Mesodermal cell (in vitro differentiated cells): ENCODE results near the gene HTR1E.

Source experiments
- H3K27ac ChIP-seq: 2 replicates; pipeline ENCODE4 v1.7.0; 2013; ENCODE audit warnings: mild to moderate bottlenecking, low read depth, low read length, moderate library complexity; ENCODE audit not compliant: severe bottlenecking
- H3K36me3 ChIP-seq: 2 replicates; pipeline ENCODE4 v1.7.1; 2013; ENCODE audit warnings: mild to moderate bottlenecking, low read length, moderate library complexity; ENCODE audit not compliant: control insufficient read depth, insufficient read depth
- H3K4me1 ChIP-seq: one replicate; pipeline ENCODE4 v1.7.1; 2013; ENCODE audit warnings: mild to moderate bottlenecking, low read length; ENCODE audit not compliant: insufficient read depth, control insufficient read depth, poor library complexity, severe bottlenecking
- H3K4me3 ChIP-seq: 2 replicates; pipeline ENCODE4 v1.7.0; 2013; ENCODE audit warnings: low read length, control low read depth, mild to moderate bottlenecking; ENCODE audit not compliant: insufficient read depth, poor library complexity, severe bottlenecking; ENCODE audit errors: extremely low read depth
- H3K9me3 ChIP-seq: 2 replicates; pipeline ENCODE4 v1.7.1; 2013; ENCODE audit warnings: mild to moderate bottlenecking, low read length, moderate library complexity; ENCODE audit not compliant: control insufficient read depth
- WGBS, 2 experiments: methylation state at CpG; one replicate each; pipeline ENCODE4 v1.1.5; 2013; ENCODE audit warnings: missing lambda C conversion rate in 2 of 2; ENCODE audit not compliant: insufficient coverage in 2 of 2; 5-methylcytosine and 5-hydroxymethylcytosine counted together

HTR1E gene

DNA sequence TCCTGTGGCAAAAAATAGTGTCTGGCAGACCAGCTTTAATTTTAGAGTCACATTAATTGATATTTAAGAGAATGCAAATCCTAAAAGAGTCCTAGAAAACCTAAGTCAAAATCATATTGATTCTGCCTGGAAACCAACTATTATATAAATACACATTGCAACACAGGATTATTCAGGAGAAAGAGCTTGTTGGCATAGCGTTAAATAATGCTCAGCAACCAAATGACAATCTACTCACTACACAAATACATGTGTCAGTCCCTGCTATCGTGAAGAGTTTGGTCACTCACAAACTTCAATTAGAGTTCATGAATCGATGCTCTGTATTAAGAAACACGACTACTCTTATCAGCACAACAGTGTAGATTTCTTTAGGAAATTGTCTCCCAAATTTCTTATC, 103.4 kb downstream of the HTR1E start:
- Histone ChIP-seq H3K27ac (no peak overlapping the region), H3K36me3 (no peaks in the 10 kb centered on the region), H3K4me1 (no peaks in the 10 kb centered on the region), H3K9me3 (no peaks in the 10 kb centered on the region), H3K4me3 (no peak overlapping the region)
- 90 to 94% methylated on average over 2 of the region's 4 CpGs for WGBS, 2 experiments

DNA sequence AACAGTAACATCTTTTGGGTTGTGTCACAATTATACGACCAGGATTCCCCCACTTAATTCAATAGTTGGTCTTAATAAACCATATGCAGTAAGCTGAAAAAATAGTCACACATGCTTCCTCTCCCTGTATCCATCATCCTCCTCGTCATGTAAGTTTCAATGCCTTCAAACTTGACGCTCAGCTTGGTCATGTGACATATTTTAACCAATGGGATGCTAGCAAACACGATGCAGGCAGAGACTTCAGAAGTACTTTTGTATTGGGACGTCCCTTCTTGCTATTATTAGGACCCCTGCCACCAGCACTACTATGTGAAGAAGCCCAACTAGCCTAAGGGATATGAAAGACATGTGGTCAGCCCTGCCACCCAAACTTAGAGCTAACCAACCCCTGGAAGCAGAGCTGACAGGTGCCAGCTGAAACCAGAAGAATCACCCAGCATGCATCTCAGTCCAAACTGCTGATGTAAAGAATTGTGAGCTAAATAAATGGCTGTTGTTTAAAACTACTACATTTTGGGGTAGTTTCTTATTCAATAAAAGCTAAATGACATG, 108.3 kb downstream of the HTR1E start:
- Histone ChIP-seq H3K4me1 (no peaks in the 10 kb centered on the region), H3K9me3 (no peaks in the 10 kb centered on the region), H3K36me3 (no peaks in the 10 kb centered on the region), H3K27ac (no peak overlapping the region), H3K4me3 (no peak overlapping the region)
- WGBS, 2 experiments: 76 to 77% methylated on average over 3 to 5 of the region's 5 CpGs

DNA sequence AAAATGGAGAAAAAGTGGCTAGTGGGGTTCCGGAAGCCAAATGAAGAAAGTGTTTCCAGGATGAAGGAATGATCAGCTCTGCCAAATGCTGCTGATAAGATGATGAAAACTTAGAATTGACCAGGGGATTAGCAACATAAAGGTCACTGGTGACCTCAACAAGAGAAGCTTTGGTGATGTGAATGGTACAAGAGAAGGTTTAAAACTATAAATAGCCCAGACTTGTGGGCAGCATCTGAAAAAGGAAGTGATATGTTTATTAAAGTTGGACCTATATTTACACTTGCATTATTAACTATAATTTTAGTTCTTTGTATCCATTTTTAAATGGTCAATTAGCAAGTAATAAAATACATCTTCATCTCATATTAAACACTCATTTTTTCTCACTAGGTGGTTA, 112.5 kb downstream of the HTR1E start:
- Histone ChIP-seq H3K36me3 (no peaks in the 10 kb centered on the region), H3K4me3 (no peak overlapping the region), H3K27ac (no peak overlapping the region), H3K4me1 (no peaks in the 10 kb centered on the region), H3K9me3 (no peaks in the 10 kb centered on the region)
- 100% methylated on average over 1 of the region's 1 CpG for WGBS, 2 experiments

DNA sequence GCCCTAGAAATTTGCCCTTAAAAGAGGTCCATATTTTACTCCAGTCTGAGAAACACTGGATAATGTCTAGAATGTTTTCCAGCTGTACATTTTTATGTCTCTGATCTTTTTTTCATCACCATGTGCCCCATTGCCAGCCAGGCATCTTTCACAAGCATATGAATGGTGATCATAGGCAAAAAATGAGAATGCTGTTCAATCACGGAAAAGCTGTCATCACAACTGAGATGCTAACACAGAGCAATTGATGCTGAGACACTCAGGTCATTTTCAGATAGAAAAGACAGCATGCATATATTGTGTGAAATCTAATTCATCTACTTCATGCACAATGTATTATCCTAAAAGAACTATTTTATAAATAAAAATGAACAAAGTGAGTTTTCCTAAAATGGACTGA, 116.0 kb downstream of the HTR1E start:
- Histone ChIP-seq H3K36me3 (no peaks in the 10 kb centered on the region), H3K9me3 (no peaks in the 10 kb centered on the region), H3K4me3 (no peak overlapping the region), H3K4me1 (no peaks in the 10 kb centered on the region), H3K27ac (no peak overlapping the region)
- 86 to 100% methylated on average over 1 of the region's 1 CpG for WGBS, 2 experiments

DNA sequence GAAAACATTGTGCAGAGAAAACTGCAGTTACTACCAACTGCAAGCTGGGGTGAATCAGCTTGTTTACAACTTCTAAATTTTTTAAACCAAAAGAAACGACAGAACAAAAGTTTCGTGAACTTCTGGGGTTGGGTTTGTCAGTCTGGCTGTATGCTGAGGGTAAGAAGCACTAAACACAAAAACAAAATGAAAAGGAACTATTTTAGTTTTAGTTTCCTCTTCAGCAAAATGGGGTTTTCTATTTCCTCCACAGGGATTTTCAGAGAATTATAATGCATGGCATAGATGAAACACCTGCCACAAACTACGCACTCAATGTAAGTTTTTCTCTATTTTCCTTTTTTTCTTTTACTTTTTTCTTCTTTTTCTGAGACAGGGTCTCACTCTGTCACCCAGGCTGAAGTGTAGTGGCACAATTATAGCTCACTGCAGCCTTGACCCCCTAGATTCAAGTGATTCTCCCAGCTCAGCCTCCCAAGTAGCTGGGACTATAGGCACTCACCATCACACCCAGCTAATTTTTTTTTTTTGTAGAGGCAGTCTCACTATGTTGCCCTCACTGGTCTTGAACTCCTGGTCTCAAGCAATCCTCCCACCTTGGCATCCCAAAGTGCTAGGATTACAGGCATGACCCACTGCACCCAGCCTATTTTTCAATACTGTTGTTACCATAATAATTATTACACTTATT, 117.0 kb downstream of the HTR1E start:
- Histone ChIP-seq H3K4me3 (no peak overlapping the region), H3K36me3 (no peaks in the 10 kb centered on the region), H3K4me1 (no peaks in the 10 kb centered on the region), H3K27ac (no peak overlapping the region), H3K9me3 (no peaks in the 10 kb centered on the region)
- WGBS, 2 experiments: 50 to 86% methylated on average over 1 of the region's 3 CpGs

DNA sequence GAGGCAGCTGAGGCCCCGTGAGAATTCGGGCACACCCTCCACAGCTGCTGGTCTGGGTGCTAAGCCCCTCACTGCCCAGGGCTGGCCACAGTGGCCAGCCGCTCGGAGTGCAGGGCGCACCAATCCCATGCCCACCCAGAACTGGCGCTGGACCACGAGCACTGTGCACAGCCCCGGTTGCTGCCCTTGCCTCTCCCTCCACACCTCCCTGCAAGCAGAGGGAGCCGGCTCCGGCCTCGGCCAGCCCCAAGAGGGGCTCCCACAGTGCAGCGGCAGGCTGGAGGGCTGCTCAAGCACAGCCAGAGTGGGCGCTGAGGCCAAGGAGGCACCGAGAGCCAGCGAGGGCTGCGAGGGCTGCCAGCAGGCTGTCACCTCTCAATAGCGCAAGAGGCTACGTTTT, 122.6 kb downstream of the HTR1E start:
- Histone ChIP-seq H3K4me1 (no peaks in the 10 kb centered on the region), H3K9me3 (no peaks in the 10 kb centered on the region), H3K27ac (no peak overlapping the region), H3K4me3 (no peak overlapping the region), H3K36me3 (no peaks in the 10 kb centered on the region)
- WGBS, 2 experiments: 93 to 95% methylated on average over 12 to 14 of the region's 18 CpGs

DNA sequence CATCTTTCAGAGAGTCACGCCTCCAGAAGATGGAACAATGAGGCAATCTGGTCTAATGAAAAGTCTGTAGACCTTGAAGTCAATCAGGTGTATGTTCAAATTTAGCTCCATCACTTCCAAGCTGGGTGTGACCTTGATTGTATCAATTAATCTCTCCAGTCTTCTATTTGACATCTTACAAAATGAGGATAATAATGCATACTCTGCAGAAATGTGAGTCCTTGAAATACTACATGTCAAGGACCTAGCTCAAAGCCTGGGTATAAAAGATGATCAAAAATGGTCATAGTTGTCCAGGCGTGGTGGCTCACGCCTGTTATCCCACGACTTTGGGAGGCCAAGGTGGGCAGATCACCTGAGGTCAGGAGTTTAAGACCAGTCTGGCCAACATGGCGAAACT, 127.8 kb downstream of the HTR1E start:
- no peaks in the 10 kb centered on the region for H3K4me1 ChIP-seq
- no peak overlapping the region for H3K4me3 ChIP-seq
- no peaks in the 10 kb centered on the region for H3K36me3 ChIP-seq
- no peak overlapping the region for H3K27ac ChIP-seq
- no peaks in the 10 kb centered on the region for H3K9me3 ChIP-seq
- WGBS, 2 experiments: 77% methylated on average over 4 to 5 of the region's 5 CpGs
